Activated CD8-positive, alpha-beta memory T cell treated with anti-CD3 and anti-CD28 coated beads for 24 hours (primary cell): ENCODE data around the gene ERGIC3.
"Not testable (repeated sequence)": the region's sequence is repeated elsewhere in the genome, so short reads cannot be mapped to it uniquely, and the experiment has no call there.

Experiments used
- DNase-seq: peaks from one replicate; pipeline ENCODE4 v3.0.0-alpha.2; 2020

ERGIC3 gene

GRCh38 chr20:35523298-35523888 is 18.5 kb upstream of the ERGIC3 start:
- no peak for DNase-seq

- DNase-seq: no peak
These were observed 16.2 kb upstream of the ERGIC3 start for GRCh38 chr20:35525639-35526038.

DNA sequence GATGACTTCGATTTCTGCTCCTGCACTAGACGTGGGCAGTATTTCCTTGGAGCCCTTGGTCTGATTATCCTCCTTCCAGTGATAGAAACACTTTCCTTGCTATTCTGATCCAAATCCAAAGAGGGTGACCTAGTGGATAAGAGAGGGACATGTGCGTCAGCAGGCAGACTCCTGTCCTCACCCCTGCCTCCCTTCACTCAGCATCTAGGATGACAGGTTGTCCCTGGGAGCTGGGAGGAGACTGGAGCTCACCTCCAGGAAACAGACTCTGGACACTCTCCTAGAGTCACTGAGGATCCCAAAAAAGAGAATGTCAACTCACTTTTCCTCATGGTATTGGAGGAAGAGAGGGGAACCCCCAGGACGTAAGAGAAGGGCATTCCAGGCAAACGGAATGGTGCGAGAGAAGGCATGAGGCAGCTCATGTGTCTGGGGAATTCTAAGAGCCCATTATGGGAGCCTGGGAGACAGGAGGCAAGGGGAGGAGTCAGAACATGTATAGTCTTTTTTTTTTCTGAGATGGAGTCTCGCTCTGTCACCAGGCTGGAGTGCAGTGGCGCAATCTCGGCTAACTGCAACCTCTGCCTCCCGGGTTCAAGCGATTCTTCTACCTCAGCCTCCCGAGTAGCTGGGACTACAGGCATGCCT is 14.6 kb upstream of the ERGIC3 start:
- no peak for DNase-seq

GRCh38 chr20:35529552-35529951 is 12.3 kb upstream of the ERGIC3 start, which contains the start of gene C20orf173:
Gene C20orf173 (minus strand): TSS chr20:35529652. CDS start chr20:35529373, 279 bp downstream.
- DNase-seq: no peak

- no peak for DNase-seq
These were observed 2.1 kb upstream of the ERGIC3 start for GRCh38 chr20:35539756-35540212.

GRCh38 chr20:35541118-35541782 is 628 bp upstream of the ERGIC3 start:
- no peak for DNase-seq

- DNase-seq: no peak
These were observed 1.1 kb downstream of the ERGIC3 start for GRCh38 chr20:35542990-35543389.

DNA sequence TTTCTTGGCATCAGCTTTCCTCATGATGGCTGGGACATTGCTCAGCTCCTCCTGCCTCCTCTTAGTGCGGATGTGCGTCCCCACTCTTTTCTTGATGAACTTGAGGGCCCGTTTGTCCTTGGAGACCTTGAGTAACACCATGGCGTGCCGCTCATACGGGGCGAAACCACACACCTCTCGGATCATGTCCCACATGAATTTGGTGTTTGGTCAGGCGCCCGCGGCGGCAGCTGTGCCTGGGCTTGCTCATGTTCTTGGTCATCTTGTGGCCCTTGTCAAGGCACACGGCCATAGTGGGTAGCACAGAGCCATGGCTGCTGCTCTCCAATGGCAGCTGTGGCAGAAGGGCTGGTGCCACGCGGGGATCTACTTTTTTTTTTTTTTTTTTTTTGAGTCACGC is 2.6 kb downstream of the ERGIC3 start:
- DNase-seq: no peak

GRCh38 chr20:35544941-35545340 is 3.1 kb downstream of the ERGIC3 start:
- not testable (repeated sequence) for DNase-seq

DNA sequence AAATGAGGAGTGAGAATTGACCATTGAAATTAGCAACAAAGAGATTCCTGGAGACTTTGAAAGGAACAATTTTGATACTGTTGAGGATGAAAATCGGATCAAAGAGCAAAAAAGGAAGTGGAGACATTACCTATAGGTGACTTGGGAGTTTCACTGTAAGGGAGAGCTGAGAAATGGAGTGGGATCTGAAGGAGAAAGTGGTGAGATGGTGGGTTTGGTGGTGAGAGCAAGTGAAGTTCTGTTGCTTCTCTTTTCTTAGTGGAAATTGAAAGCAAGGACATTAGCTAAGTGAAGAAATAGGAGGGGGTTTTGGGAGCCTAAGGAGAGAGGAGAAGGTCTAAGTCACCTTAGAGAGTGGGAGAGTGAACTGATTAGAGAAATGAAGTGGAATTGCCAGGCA is 4.2 kb downstream of the ERGIC3 start:
- no peak for DNase-seq

DNA sequence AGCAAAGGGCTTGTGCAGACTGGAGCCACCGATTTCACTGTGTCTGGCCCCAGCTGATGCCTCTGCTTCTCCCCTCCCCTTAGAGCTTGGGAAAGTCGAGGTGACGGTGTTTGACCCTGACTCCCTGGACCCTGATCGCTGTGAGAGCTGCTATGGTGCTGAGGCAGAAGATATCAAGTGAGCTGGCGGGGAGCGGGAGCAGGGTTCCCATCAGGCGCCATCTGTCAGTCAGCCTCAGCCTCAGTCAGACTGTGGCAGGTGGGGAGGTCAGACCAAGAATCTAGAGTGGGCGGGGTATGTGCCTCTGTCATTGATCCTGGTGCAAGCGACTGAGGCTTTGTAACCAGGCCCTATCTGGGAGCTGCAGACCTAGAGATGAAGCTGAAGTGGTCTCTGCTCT is 5.5 kb downstream of the ERGIC3 start:
- DNase-seq: no peak

DNA sequence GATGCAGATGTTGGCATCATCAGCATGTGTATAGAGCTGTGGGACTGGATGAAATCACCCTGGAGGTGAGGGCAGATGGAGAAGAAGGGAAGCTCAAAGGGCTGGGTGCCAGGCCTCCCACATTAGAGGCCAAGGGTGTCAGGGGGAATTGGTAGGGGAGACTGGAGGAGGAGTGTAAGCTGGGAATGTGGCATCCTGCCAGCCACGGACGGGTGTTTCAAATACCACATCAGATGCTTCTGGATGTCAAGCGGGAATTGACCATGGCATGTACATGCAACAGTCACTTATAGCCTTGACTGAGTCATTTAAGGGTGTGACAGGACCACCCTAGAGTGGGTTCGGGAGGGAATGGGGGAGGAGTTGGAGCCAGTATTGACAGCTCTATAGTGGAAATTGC is 9.6 kb downstream of the ERGIC3 start:
- DNase-seq: no peak

- no peak for DNase-seq
These were observed 11.0 kb downstream of the ERGIC3 start for GRCh38 chr20:35552914-35553313.

- not testable (repeated sequence) for DNase-seq
These were observed 13.6 kb downstream of the ERGIC3 start for GRCh38 chr20:35555461-35555860.

DNA sequence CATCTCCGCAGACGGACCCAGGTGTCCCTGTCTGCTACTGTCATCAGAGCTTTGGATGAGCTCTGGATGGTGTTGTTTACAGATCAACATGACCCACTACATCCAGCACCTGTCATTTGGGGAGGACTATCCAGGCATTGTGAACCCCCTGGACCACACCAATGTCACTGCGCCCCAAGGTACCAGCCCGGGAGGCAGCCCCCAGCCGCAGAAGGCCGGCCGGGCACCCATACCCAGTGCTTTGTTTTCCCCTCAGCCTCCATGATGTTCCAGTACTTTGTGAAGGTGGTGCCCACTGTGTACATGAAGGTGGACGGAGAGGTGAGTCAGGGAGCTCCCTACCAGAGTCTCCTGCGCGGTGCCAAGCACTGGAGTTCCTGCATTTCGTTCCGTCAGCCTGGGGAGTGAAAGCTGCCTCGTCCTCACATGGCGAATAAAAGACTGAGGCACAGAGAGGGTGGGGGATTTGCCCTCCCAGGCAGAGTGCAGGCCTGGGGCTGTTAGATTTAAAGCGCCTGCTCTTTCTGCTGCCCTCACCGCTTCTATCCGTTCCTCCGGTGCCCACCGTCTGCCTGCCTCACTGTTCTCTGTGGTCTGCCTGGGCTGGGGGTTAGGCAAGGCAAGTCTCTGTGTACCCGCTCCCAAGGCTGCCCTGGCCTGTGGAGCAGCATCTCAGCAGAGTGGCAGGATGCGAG is 14.2 kb downstream of the ERGIC3 start:
- no peak for DNase-seq

GRCh38 chr20:35556871-35557270 is 15.0 kb downstream of the ERGIC3 start:
- no peak for DNase-seq

DNA sequence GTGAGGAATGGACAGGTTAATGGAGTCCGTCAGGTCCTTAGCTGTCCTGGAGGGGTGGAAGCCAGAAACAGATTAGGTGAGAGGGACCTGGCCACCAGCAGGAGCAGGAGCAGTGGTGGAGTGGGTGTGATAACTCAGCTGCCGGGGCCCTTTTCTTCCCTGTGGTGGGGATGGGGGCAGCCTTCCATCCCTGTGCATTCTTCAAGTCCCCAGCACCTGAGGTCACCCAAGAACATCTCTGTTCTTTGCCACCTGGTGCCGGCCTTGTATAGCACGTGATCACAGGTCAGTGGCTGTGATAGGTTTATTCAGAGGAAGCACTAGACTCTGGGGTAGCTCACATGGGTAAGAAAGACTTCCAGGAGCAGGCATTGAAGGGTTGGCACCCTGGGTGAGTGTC is 16.6 kb downstream of the ERGIC3 start:
- no peak for DNase-seq

DNA sequence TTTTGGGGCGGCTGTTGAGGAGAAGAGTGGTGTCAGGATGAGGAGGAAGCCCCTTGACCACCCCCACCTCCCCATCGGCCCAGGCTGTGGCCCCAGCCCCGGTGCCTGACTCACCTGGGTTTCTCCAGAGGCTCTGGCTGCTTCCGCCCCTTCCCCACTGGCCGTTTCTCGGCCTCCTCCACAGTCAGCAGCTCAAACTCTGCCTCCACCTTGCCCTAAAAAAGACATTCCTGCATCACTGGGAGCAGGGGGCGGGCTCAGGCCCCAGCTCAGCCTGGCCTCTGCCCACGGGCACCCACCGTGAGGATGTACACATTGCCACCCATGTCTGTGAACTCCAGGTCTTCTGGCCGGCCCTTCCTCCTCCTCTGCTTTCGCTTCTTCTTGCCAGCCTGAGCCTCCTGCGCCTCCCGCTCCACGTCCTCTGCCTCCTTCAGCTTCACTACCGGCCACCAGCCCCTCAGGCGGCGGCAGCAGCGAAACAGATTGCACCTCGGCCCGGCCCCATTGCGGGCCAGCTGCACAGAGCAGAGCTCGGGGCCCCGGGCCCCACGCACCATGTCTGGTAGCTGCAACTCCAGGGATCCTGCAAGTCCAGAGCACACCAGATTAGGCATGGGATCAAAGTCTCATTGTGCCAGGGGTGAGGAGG is 17.3 kb downstream of the ERGIC3 start:
- no peak for DNase-seq

DNA sequence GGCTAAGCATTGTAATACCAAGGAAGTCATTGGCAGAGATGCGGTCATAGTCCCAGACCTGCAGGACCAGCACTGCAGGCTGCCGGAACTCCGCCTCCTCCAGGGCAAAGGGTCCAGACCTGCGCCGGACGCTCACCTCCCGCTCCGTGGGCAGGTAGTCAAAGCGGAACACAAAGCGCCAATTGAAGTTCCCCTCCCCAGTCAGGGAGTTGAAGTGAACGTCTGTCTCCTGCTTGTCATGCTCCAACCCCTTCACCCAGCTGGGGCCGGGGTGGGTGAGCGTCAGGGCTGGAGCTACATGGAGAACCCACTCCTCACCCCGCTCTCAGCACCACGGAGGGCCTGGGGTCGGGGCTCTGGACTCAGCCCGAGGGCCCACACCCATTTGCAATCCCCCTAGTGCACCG is 18.2 kb downstream of the ERGIC3 start:
- DNase-seq: no peak

DNA sequence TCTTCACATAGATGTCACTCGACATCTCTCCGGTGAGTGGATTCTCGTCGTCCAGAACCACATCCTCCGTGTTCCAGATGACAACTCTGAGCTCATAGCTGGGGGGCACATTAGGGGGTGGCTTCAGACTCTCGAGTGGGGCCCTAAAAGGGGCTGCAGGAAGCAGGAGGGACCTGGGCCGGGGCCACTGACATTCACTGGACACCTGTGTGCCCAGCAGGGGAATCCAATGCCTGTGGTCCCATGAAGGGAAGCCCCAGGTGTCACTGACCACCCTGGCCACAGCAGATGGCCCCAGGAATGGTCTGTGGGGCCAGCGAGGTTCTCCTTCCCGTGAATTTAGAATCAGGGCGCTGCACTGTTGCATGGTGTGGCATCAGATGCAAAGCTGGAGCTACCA is 18.7 kb downstream of the ERGIC3 start:
- no peak for DNase-seq

GRCh38 chr20:35561268-35561667 is 19.4 kb downstream of the ERGIC3 start:
- DNase-seq: no peak

DNA sequence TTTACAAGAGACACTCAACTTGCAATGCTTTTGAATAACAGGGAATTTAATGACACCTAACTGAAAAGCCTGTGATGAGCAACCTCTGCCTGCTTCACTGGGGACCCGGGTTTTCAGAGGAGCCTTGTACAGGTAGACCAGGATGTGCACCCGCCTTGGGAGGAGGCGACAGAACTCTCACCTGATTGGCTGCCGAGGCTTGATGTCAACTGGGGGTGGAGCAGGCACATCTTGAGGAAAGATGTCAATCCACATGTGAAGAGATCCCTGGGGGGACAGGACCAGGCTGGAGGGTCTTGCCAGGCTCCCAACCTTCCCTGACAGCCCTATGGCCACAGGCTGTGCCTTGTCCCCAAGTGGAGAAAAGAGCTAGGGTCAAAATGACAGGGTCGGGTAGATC is 19.8 kb downstream of the ERGIC3 start:
- no peak for DNase-seq

- no peak for DNase-seq
These were observed 20.7 kb downstream of the ERGIC3 start for GRCh38 chr20:35562541-35563110.
